ENCODE data around the gene BLOC1S4.

Gene BLOC1S4

GRCh38 chr4:6716958-6717655, 1.1 kb downstream of the BLOC1S4 start:
- H3K36me3 ChIP-seq (replicated peaks) = no peaks in the 10 kb centered on the region
- in situ Hi-C loops (cut with HindIII; ENCODE audit: low pct_ligation_motif_present, low sequenced_read_pairs) = no loop called here
- TF ChIP-seq CTCF (IDR thresholded peaks at IDR 0.05; ENCODE audit: low read depth, low read length, missing control alignments) = no peak
- no peak for DNase-seq
- H3K27me3 ChIP-seq (replicated peaks) = no peaks in the 10 kb centered on the region
- peak overlapping the region; percentile 73 for H3K27ac ChIP-seq
- H3K4me3 ChIP-seq (ENCODE audit: low read depth, low read length) = peak overlapping the region; percentile 71

DNA sequence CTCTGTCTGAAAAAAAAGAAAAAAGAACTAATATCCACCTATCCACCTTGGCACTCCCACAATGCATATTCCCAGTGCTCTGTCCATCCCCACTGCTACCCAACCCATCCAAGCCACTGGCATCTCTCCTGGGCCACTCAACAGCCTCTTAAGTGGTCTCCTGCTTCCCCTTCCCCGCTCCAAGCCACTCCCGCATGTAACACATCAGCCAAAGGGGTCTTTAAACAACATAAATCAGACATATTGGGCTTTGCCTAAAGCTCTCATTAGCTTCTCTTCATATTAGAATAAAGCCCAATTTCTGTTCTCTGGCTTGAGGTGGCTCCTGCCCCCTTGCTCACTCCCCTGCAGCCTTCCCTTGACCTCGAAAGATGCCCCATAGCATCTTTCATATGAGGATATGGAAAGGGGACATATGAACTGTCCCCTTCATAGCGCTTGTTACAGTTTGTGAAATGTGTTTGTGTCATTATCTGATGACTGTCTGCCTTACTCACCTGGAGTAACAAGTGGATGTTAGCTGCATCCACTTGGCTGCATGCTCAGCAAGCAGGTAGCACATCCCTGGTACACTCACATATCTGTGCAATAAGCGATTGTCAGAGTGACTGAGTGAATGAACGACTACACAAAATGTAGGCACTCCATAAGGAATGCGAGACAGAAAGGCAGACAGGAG, 3.1 kb downstream of the BLOC1S4 start:
- Histone ChIP-seq H3K27ac (no peak overlapping the region), H3K36me3 (replicated peaks) (no peaks in the 10 kb centered on the region), H3K4me3 (ENCODE audit: low read depth, low read length) (no peak overlapping the region), H3K27me3 (replicated peaks) (no peaks in the 10 kb centered on the region)
- in situ Hi-C loops (cut with HindIII; ENCODE audit: low pct_ligation_motif_present, low sequenced_read_pairs) = no loop called here
- no peak for DNase-seq
- TF ChIP-seq CTCF (IDR thresholded peaks at IDR 0.05; ENCODE audit: low read depth, low read length, missing control alignments) = no peak

- Histone ChIP-seq H3K4me3 (ENCODE audit: low read depth, low read length) (no peak overlapping the region), H3K27ac (no peak overlapping the region), H3K36me3 (replicated peaks) (no peaks in the 10 kb centered on the region), H3K27me3 (replicated peaks) (no peaks in the 10 kb centered on the region)
- no peak for DNase-seq
- TF ChIP-seq CTCF (IDR thresholded peaks at IDR 0.05; ENCODE audit: low read depth, low read length, missing control alignments) = no peak
- in situ Hi-C loops (cut with HindIII; ENCODE audit: low pct_ligation_motif_present, low sequenced_read_pairs) = no loop called here
These were observed 3.7 kb downstream of the BLOC1S4 start for GRCh38 chr4:6719611-6720179.

- TF ChIP-seq CTCF (IDR thresholded peaks at IDR 0.05; ENCODE audit: low read depth, low read length, missing control alignments) = peak; percentile 98
- Histone ChIP-seq H3K27ac (no peak overlapping the region), H3K27me3 (replicated peaks) (no peaks in the 10 kb centered on the region), H3K36me3 (replicated peaks) (no peaks in the 10 kb centered on the region), H3K4me3 (ENCODE audit: low read depth, low read length) (no peak overlapping the region)
- peak; percentile 47 for DNase-seq
- in situ Hi-C loops (cut with HindIII; ENCODE audit: low pct_ligation_motif_present, low sequenced_read_pairs) = no loop called here
These were observed 4.3 kb downstream of the BLOC1S4 start for GRCh38 chr4:6720202-6720699.

DNA sequence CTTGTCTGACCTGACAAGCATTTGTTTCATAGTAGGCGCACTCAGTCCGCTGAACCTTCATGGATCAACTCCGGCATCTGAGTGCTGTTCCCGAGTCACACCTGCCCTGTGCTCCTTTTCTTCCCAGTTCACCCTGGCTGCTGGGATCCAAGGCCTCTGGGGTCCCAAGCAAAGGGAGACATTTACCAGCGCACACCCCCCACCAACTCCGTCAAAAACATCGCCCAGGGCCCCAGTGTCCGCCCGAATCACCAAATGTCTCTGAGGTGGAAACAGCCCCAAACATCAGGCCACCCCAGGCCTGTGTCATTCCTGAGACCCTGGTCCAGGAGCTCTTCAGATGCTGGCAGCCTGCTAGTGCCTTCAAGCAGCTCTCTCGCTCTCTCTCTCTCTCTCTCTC, 5.1 kb downstream of the BLOC1S4 start:
- no peak overlapping the region for H3K27ac ChIP-seq
- in situ Hi-C loops (cut with HindIII; ENCODE audit: low pct_ligation_motif_present, low sequenced_read_pairs) = no loop called here
- DNase-seq = no peak
- TF ChIP-seq CTCF (IDR thresholded peaks at IDR 0.05; ENCODE audit: low read depth, low read length, missing control alignments) = no peak
- H3K36me3 ChIP-seq (replicated peaks) = no peaks in the 10 kb centered on the region
- H3K4me3 ChIP-seq (ENCODE audit: low read depth, low read length) = no peak overlapping the region
- no peaks in the 10 kb centered on the region for H3K27me3 ChIP-seq (replicated peaks)
